Neural crest cell (in vitro differentiated cells): Measurements from ENCODE around the gene PLEKHA6. TPM values are rescaled to one million over a fixed set of nuclear protein-coding genes. Genes with fewer than 3 reads are reported as not detected.
"Not testable (repeated sequence)": the region's sequence is repeated elsewhere in the genome, so short reads cannot be mapped to it uniquely, and the experiment has no call there.

Experiments
- DNase-seq: peaks from one replicate; pipeline ENCODE4 v3.0.0; 2021; ENCODE audit warnings: low read depth, mixed read lengths, low spot score
- H3K27ac Mint-ChIP-seq: one replicate; pipeline ENCODE4 v1.8.0; 2021; ENCODE audit warnings: mild to moderate bottlenecking, mixed read lengths; ENCODE audit not compliant: unreplicated experiment
- H3K27me3 Mint-ChIP-seq: 2 replicates; pipeline ENCODE4 v1.8.0; 2021; ENCODE audit warnings: low read depth, mild to moderate bottlenecking, mixed read lengths
- H3K36me3 Mint-ChIP-seq: 2 replicates; pipeline ENCODE4 v1.8.0; 2021; ENCODE audit warnings: low read depth, mild to moderate bottlenecking, mixed read lengths
- H3K4me1 Mint-ChIP-seq: 2 replicates; pipeline ENCODE4 v1.8.0; 2021; ENCODE audit warnings: mixed read lengths
- H3K4me3 Mint-ChIP-seq: one replicate; pipeline ENCODE4 v1.8.0; 2021; ENCODE audit warnings: mild to moderate bottlenecking, mixed read lengths
- H3K9me3 Mint-ChIP-seq: 2 replicates; pipeline ENCODE4 v1.8.0; 2021; ENCODE audit warnings: mixed read lengths
- total RNA-seq: library from RNA; stranded (reverse); gene quantifications from 2 replicates; pipeline ENCODE4 v1.2.1, GENCODE V29; 2021
- TF ChIP-seq, protein P1 (sequence below): fragments of 200-600 bp; sonication (generic); conservative IDR thresholded peaks from 2 replicates; pipeline ENCODE4 v1.5.0; 2021; ENCODE audit warnings: antibody characterized with exemption, mild to moderate bottlenecking

PLEKHA6 gene
- total RNA-seq, 1 donor from 2014 or later = 4.5 TPM

DNA sequence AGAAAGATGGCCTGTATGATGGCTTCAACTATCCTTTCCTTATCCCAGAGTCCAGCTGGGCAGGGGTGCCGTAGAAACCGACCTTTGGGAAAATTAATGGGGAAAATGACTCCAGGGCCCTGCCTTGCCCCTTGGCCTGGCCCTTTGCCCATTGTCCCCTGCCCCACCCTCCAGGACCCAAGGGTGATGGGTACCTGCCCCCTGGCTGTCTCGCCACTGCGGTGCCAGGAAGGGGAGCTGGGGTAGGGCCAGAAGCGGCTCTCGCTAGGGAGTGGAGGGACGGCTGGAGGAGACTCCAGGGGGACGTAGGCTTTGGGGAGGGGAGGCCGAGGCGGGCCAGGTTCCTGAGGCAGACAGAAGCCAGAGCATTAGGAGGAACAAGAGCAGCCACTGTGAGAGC is 116.8 kb downstream of the PLEKHA6 start:
- H3K4me3 Mint-ChIP-seq = no peak overlapping the region
- peaks cover 3% of the 10 kb centered on the region for H3K36me3 Mint-ChIP-seq
- no peak for DNase-seq
- no peaks in the 10 kb centered on the region for H3K4me1 Mint-ChIP-seq
- no peak overlapping the region for H3K27ac Mint-ChIP-seq
- H3K9me3 Mint-ChIP-seq = no peaks in the 10 kb centered on the region
- peaks cover 5% of the 10 kb centered on the region for H3K27me3 Mint-ChIP-seq
- TF ChIP-seq, protein P1, sequence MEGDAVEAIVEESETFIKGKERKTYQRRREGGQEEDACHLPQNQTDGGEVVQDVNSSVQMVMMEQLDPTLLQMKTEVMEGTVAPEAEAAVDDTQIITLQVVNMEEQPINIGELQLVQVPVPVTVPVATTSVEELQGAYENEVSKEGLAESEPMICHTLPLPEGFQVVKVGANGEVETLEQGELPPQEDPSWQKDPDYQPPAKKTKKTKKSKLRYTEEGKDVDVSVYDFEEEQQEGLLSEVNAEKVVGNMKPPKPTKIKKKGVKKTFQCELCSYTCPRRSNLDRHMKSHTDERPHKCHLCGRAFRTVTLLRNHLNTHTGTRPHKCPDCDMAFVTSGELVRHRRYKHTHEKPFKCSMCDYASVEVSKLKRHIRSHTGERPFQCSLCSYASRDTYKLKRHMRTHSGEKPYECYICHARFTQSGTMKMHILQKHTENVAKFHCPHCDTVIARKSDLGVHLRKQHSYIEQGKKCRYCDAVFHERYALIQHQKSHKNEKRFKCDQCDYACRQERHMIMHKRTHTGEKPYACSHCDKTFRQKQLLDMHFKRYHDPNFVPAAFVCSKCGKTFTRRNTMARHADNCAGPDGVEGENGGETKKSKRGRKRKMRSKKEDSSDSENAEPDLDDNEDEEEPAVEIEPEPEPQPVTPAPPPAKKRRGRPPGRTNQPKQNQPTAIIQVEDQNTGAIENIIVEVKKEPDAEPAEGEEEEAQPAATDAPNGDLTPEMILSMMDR = no peak

DNA sequence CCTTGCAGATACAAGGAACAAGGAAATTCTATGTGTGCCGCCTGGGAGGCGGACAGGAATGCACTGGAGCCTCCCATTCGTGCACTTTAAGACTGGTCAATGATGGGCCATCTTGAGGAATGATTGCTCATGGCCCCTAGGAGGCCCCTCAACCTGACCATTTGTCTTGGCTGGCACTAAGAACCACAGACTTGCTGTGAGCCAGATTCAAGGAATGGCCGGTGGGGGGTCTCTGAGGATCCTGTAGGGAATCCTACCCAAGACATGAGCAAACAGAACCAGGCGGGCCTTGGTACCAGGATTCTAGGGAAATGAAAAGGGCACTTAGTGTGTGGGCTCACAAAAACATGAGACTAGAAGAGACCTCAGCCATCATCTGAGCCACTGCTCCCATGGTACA is 117.8 kb downstream of the PLEKHA6 start:
- Mint-ChIP-seq H3K27ac (no peak overlapping the region), H3K4me3 (no peak overlapping the region), H3K4me1 (no peaks in the 10 kb centered on the region), H3K27me3 (peaks cover under 1% of the 10 kb centered on the region), H3K36me3 (peaks cover 3% of the 10 kb centered on the region), H3K9me3 (no peaks in the 10 kb centered on the region)
- no peak for DNase-seq
- TF ChIP-seq, protein P1 = no peak

GRCh38 chr1:204241050-204241449 is 118.7 kb downstream of the PLEKHA6 start:
- H3K4me1 Mint-ChIP-seq = no peaks in the 10 kb centered on the region
- H3K4me3 Mint-ChIP-seq = no peak overlapping the region
- no peaks in the 10 kb centered on the region for H3K27me3 Mint-ChIP-seq
- DNase-seq = no peak
- H3K27ac Mint-ChIP-seq = no peak overlapping the region
- TF ChIP-seq, protein P1 = no peak
- peaks cover 4% of the 10 kb centered on the region for H3K36me3 Mint-ChIP-seq
- H3K9me3 Mint-ChIP-seq = peaks cover 4% of the 10 kb centered on the region

DNA sequence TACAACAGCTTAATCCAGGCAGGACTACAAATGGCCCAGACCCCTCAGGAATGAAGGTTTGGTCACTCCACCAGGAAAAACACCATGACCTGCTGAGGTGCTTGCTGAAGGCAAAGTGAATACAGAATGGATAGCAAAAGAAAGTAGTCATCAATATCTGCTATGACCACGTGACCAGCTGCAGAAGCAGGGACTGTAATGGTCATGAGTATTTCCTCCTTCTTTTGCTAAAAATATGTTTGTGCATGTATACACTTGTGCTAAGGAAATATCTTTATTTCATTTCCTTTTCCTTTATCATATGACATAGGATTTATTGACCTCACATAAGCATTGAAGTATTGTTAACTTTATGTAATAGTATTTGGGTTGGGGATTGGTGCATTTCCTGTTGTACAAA is 119.5 kb downstream of the PLEKHA6 start:
- Mint-ChIP-seq H3K27ac (no peak overlapping the region), H3K36me3 (peaks cover 7% of the 10 kb centered on the region), H3K27me3 (no peaks in the 10 kb centered on the region), H3K9me3 (peaks cover 7% of the 10 kb centered on the region), H3K4me3 (no peak overlapping the region), H3K4me1 (no peaks in the 10 kb centered on the region)
- no peak for DNase-seq
- TF ChIP-seq, protein P1 = no peak

DNA sequence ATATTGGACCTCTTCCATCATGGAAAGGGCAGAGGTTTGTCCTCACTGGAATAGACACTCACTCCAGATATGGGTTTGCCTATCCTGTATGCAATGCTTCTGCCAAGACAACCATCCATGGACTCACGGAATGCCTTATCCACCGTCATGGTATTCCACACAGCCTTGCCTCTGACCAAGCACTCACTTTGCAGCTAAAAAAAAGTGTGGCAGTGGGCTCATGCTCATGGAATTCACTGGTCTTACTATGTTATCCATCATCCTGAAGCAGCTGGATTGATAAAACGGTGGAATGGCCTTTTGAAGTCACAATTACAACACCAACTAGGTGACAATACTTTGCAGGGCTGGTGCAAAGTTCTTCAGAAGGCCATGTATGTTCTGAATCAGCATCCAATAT is 120.3 kb downstream of the PLEKHA6 start:
- H3K4me1 Mint-ChIP-seq, H3K4me3 Mint-ChIP-seq, H3K36me3 Mint-ChIP-seq, DNase-seq, H3K9me3 Mint-ChIP-seq, H3K27ac Mint-ChIP-seq, H3K27me3 Mint-ChIP-seq: not testable (repeated sequence)

GRCh38 chr1:204238520-204238919 is 121.2 kb downstream of the PLEKHA6 start:
- H3K4me3 Mint-ChIP-seq, H3K27me3 Mint-ChIP-seq, DNase-seq, H3K4me1 Mint-ChIP-seq, H3K27ac Mint-ChIP-seq, H3K9me3 Mint-ChIP-seq, H3K36me3 Mint-ChIP-seq: not testable (repeated sequence)

DNA sequence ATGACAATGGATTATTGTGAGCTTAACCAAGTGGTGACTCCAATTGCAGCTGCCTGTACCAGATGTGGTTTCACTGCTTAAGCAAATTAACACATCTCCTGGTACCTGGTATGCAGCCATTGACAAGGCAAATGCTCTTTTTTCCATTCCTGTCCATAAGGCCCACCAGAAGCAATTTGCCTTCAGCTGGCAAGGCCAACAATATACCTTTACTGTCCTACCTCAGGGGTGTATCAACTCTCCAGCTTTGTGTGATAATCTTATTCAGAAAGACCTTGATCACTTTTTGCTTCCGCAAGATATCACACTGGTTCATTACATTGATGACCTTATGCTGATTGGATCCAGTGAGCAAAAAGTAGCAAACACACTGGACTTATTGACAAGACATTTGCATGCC is 122.2 kb downstream of the PLEKHA6 start:
- H3K36me3 Mint-ChIP-seq, DNase-seq, H3K4me3 Mint-ChIP-seq: not testable (repeated sequence)

More for the DNA sequence above, 122.2 kb downstream of the PLEKHA6 start:
- not testable (repeated sequence) for H3K27ac Mint-ChIP-seq, H3K4me1 Mint-ChIP-seq, H3K9me3 Mint-ChIP-seq, H3K27me3 Mint-ChIP-seq
